Measurements from ENCODE around the gene CAVIN3. TPM values are rescaled to one million over a fixed set of nuclear protein-coding genes. Genes with fewer than 3 reads are reported as not detected.

Gene CAVIN3
- total and polyA plus RNA-seq, 10 of the 15 experiments (the other 5 are each of a cell fraction or from before 2014, with no cell fraction given) = 0.05 to 13.9 (median 4.5) TPM

DNA sequence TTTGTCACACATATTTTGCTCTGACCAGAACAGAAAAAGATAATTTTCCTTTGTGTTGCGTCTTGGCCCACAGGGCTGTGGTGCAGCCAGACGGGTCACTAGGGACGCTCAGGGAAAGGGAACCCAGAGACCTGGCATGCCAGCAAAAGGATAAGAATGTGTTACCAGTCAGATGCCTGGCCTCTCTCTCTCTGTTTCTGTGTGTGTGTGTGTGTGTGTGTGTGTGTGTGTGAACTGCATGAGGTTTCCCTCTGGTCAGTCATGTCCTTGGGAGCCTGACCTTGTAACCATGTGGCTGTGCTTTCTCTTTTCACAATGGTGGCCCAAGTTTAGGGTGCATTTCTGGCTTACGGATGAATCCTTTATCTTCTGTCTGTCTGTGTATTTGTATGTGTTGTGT lies 35.3 kb downstream of the CAVIN3 start (continued):
- no peak for TF ChIP-seq SMC3 (IDR thresholded peaks at IDR 0.05; ENCODE audit: borderline replicate concordance, low read length)

GRCh38 chr11:6284250-6284649 lies 36.1 kb downstream of the CAVIN3 start:
- Histone ChIP-seq H3K36me3 (ENCODE audit: control insufficient read depth in 2 of 2, insufficient read depth in 2 of 2, low read length in 1 of 2) (no peaks in the 10 kb centered on the region), H3K27me3 (replicated peaks in 1 of 2; ENCODE audit: control insufficient read depth in 2 of 2, insufficient read depth in 2 of 2, low read length in 1 of 2) (peaks cover 2 to 4% of the 10 kb centered on the region in 2 experiments; a peak in 3 of 4 replicates), H3K4me3 (no peak overlapping the region), H3K79me2 (ENCODE audit: control insufficient read depth, insufficient read depth, low read length) (no peaks in the 10 kb centered on the region), H3K9ac (ENCODE audit: control insufficient read depth, insufficient read depth, low read length) (no peak overlapping the region), H3K4me2 (ENCODE audit: control insufficient read depth, insufficient read depth) (no peak overlapping the region), H3K4me1 (ENCODE audit: control insufficient read depth, insufficient read depth, low read length) (no peaks in the 10 kb centered on the region), H2AFZ (ENCODE audit: control insufficient read depth, low read depth, low read length) (no peak overlapping the region), H3K27ac (ENCODE audit: control insufficient read depth, insufficient read depth) (no peak overlapping the region), H3K9me3 (replicated peaks; ENCODE audit: control insufficient read depth, insufficient read depth, low read length) (no peaks in the 10 kb centered on the region), H4K20me1 (ENCODE audit: control insufficient read depth, insufficient read depth) (no peaks in the 10 kb centered on the region)
- intact Hi-C loops (cut with micrococcal nuclease; ENCODE audit: unreplicated experiment) = no loop called here
- ATAC-seq (no peak), FAIRE-seq (no peak), DNase-seq (ENCODE audit: low read depth, low spot score) (no peak)
- ChIA-PET CTCF (no interaction called here), SMC1A (ENCODE audit: uncharacterized antibody, unreplicated experiment) (no interaction called here), RAD21 (ENCODE audit: unreplicated experiment) (no interaction called here), POLR2A (no interaction called here)
- BruUV-seq (replicated peaks) = no TSS peak
- WGBS (ENCODE audit: insufficient coverage, insufficient replicate concordance, low lambda C conversion rate, missing lambda C conversion rate) = 0% methylated on average over 3 of the region's 3 CpGs
- in situ Hi-C loops (cut with MboI) = no loop called here
- TF ChIP-seq RB1 (IDR thresholded peaks at IDR 0.05; ENCODE audit: borderline replicate concordance) = no peak
- TF ChIP-seq CUX1 (IDR thresholded peaks at IDR 0.05; ENCODE audit: insufficient replicate concordance, low read depth, low read length) = no peak
- TF ChIP-seq TBL1XR1 (IDR thresholded peaks at IDR 0.05; ENCODE audit: low read depth, low read length) = no peak
- TF ChIP-seq HSF1 (IDR thresholded peaks at IDR 0.05; ENCODE audit: low read depth, low read length) = no peak
- no peak for TF ChIP-seq PRDM15 (CRISPR knock-in tag; IDR thresholded peaks at IDR 0.05)
- no peak for TF ChIP-seq ATF3 (IDR thresholded peaks at IDR 0.05; ENCODE audit: borderline replicate concordance, extremely low read depth, low read depth, low read length)
- no peak for TF ChIP-seq MYB (IDR thresholded peaks at IDR 0.05; ENCODE audit: borderline replicate concordance, low read depth, low read length)
- TF ChIP-seq NFYB (IDR thresholded peaks at IDR 0.05; ENCODE audit: insufficient read depth, low read depth, low read length) = no peak
- TF ChIP-seq POU2F2 (IDR thresholded peaks at IDR 0.05; ENCODE audit: borderline replicate concordance, low read depth, low read length) = no peak
- no peak for TF ChIP-seq RAD51 (IDR thresholded peaks at IDR 0.05)
- no peak for TF ChIP-seq TAF1 (IDR thresholded peaks at IDR 0.05; ENCODE audit: borderline replicate concordance, low read depth, low read length)
